Measurements from ENCODE around the gene FHIP2A. TPM values are rescaled to one million over a fixed set of nuclear protein-coding genes. Genes with fewer than 3 reads are reported as not detected.

The FHIP2A gene
- total RNA-seq, 1 donor from 2014 or later = 48.2 TPM

- no peak for DNase-seq (ENCODE audit: low spot score)
- TF ChIP-seq CTCF (IDR thresholded peaks at IDR 0.05) = no peak
- peaks cover 72% of the 10 kb centered on the region for H3K4me1 Mint-ChIP-seq (ENCODE audit: low read depth)
- H3K27me3 Mint-ChIP-seq (ENCODE audit: low read depth) = no peaks in the 10 kb centered on the region
- peak overlapping the region; percentile 96 for H3K4me3 Mint-ChIP-seq (ENCODE audit: unreplicated experiment)
- peak overlapping the region; percentile 97 for H3K27ac Mint-ChIP-seq (ENCODE audit: unreplicated experiment)
- peaks cover 2% of the 10 kb centered on the region for H3K9me3 Mint-ChIP-seq (ENCODE audit: low read depth)
- peaks cover 4% of the 10 kb centered on the region for H3K36me3 Mint-ChIP-seq (ENCODE audit: low read depth)
Observed at GRCh38 chr10:114824391-114824790, 2.8 kb downstream of the FHIP2A start.

GRCh38 chr10:114825513-114826253, 4.1 kb downstream of the FHIP2A start:
- DNase-seq (ENCODE audit: low spot score) = no peak
- Mint-ChIP-seq H3K36me3 (ENCODE audit: low read depth) (peaks cover 4% of the 10 kb centered on the region), H3K4me1 (ENCODE audit: low read depth) (peaks cover 73% of the 10 kb centered on the region), H3K27ac (ENCODE audit: unreplicated experiment) (peak overlapping the region; percentile 97), H3K9me3 (ENCODE audit: low read depth) (peaks cover 2% of the 10 kb centered on the region), H3K27me3 (ENCODE audit: low read depth) (no peaks in the 10 kb centered on the region), H3K4me3 (ENCODE audit: unreplicated experiment) (peak overlapping the region; percentile 0)
- no peak for TF ChIP-seq CTCF (IDR thresholded peaks at IDR 0.05)

GRCh38 chr10:114829160-114829909, 7.8 kb downstream of the FHIP2A start:
- H3K27ac Mint-ChIP-seq (ENCODE audit: unreplicated experiment) = peak overlapping the region; percentile 58
- DNase-seq (ENCODE audit: low spot score) = no peak
- no peaks in the 10 kb centered on the region for H3K27me3 Mint-ChIP-seq (ENCODE audit: low read depth)
- H3K4me1 Mint-ChIP-seq (ENCODE audit: low read depth) = peaks cover 80% of the 10 kb centered on the region
- no peak overlapping the region for H3K4me3 Mint-ChIP-seq (ENCODE audit: unreplicated experiment)
- TF ChIP-seq CTCF (IDR thresholded peaks at IDR 0.05) = no peak
- H3K36me3 Mint-ChIP-seq (ENCODE audit: low read depth) = peaks cover 9% of the 10 kb centered on the region
- peaks cover 2% of the 10 kb centered on the region for H3K9me3 Mint-ChIP-seq (ENCODE audit: low read depth)

GRCh38 chr10:114831186-114831867, 9.7 kb downstream of the FHIP2A start:
- Mint-ChIP-seq H3K4me3 (ENCODE audit: unreplicated experiment) (no peak overlapping the region), H3K9me3 (ENCODE audit: low read depth) (peaks cover 2% of the 10 kb centered on the region), H3K4me1 (ENCODE audit: low read depth) (peaks cover 62% of the 10 kb centered on the region), H3K36me3 (ENCODE audit: low read depth) (peaks cover 9% of the 10 kb centered on the region), H3K27me3 (ENCODE audit: low read depth) (no peaks in the 10 kb centered on the region), H3K27ac (ENCODE audit: unreplicated experiment) (peak overlapping the region; percentile 79)
- TF ChIP-seq CTCF (IDR thresholded peaks at IDR 0.05) = no peak
- no peak for DNase-seq (ENCODE audit: low spot score)

- Mint-ChIP-seq H3K9me3 (ENCODE audit: low read depth) (no peaks in the 10 kb centered on the region), H3K36me3 (ENCODE audit: low read depth) (peaks cover 23% of the 10 kb centered on the region), H3K4me1 (ENCODE audit: low read depth) (peaks cover 19% of the 10 kb centered on the region), H3K4me3 (ENCODE audit: unreplicated experiment) (no peak overlapping the region), H3K27ac (ENCODE audit: unreplicated experiment) (no peak overlapping the region), H3K27me3 (ENCODE audit: low read depth) (no peaks in the 10 kb centered on the region)
- TF ChIP-seq CTCF (IDR thresholded peaks at IDR 0.05) = no peak
- DNase-seq (ENCODE audit: low spot score) = no peak
Observed at GRCh38 chr10:114837690-114838089, 16.1 kb downstream of the FHIP2A start.

Data from chondrocyte (in vitro differentiated cells).